ENCODE measurements around the gene RRP12.

- TF ChIP-seq TAF1 (IDR thresholded peaks at IDR 0.05; ENCODE audit: borderline replicate concordance, insufficient read depth, low read length), result no peak
- no peak for TF ChIP-seq SIN3A (IDR thresholded peaks at IDR 0.05; ENCODE audit: borderline replicate concordance, insufficient read depth, low read length)
These were observed 93.7 kb downstream of the RRP12 start for GRCh38 chr10:97307441-97307840.
